Kidney epithelial cell (primary cell): ENCODE results near the gene SEMA5B. TPM values are rescaled to one million over a fixed set of nuclear protein-coding genes. Genes with fewer than 3 reads are reported as not detected.

Experiments used
- DNase-seq: peaks from one replicate; pipeline ENCODE4 v3.0.0-alpha.2; 2010; ENCODE audit warnings: low read depth
- H3K27me3 ChIP-seq: 2 replicates; pipeline ENCODE4 v1.6.0; 2011; ENCODE audit warnings: low read length; ENCODE audit not compliant: control insufficient read depth, insufficient read depth
- H3K36me3 ChIP-seq: 2 replicates; pipeline ENCODE4 v1.5.1; 2011; ENCODE audit warnings: low read length; ENCODE audit not compliant: control insufficient read depth, insufficient read depth
- H3K4me3 ChIP-seq: 2 replicates; pipeline ENCODE4 v1.5.1; 2011; ENCODE audit warnings: low read depth, mild to moderate bottlenecking, control low read depth, low read length
- CTCF ChIP-seq: IDR thresholded peaks from 2 replicates; pipeline ENCODE4 v1.5.1; 2011; ENCODE audit warnings: mild to moderate bottlenecking, moderate library complexity, low read length, control low read depth, inconsistent platforms; ENCODE audit not compliant: insufficient read depth, poor library complexity, severe bottlenecking
- total RNA-seq: library from RNA; depleted of rRNA; stranded (reverse); fragments of >200 nt; gene quantifications from 2 replicates; pipeline ENCODE4 v1.2.3, GENCODE V29; 2015

The SEMA5B gene
- total RNA-seq, 1 donor from 2014 or later = not detected

- Histone ChIP-seq H3K27me3 (peaks cover 42% of the 10 kb centered on the region), H3K36me3 (no peaks in the 10 kb centered on the region), H3K4me3 (no peak overlapping the region)
- DNase-seq = no peak
- no peak for TF ChIP-seq CTCF
These were observed 99.8 kb downstream of the SEMA5B start for GRCh38 chr3:122927726-122928125.

GRCh38 chr3:122926811-122927210 lies 100.8 kb downstream of the SEMA5B start:
- Histone ChIP-seq H3K4me3 (no peak overlapping the region), H3K27me3 (peaks cover 52% of the 10 kb centered on the region), H3K36me3 (no peaks in the 10 kb centered on the region)
- DNase-seq = no peak
- TF ChIP-seq CTCF = no peak

GRCh38 chr3:122926322-122926721 lies 101.2 kb downstream of the SEMA5B start:
- H3K36me3 ChIP-seq = no peaks in the 10 kb centered on the region
- H3K27me3 ChIP-seq = peaks cover 56% of the 10 kb centered on the region
- DNase-seq = no peak
- no peak overlapping the region for H3K4me3 ChIP-seq
- no peak for TF ChIP-seq CTCF

GRCh38 chr3:122925756-122926155 lies 101.8 kb downstream of the SEMA5B start:
- DNase-seq = no peak
- H3K4me3 ChIP-seq = no peak overlapping the region
- no peaks in the 10 kb centered on the region for H3K36me3 ChIP-seq
- TF ChIP-seq CTCF = no peak
- H3K27me3 ChIP-seq = peaks cover 62% of the 10 kb centered on the region

GRCh38 chr3:122924056-122924455 lies 103.5 kb downstream of the SEMA5B start:
- DNase-seq = no peak
- no peak for TF ChIP-seq CTCF
- no peaks in the 10 kb centered on the region for H3K36me3 ChIP-seq
- H3K4me3 ChIP-seq = no peak overlapping the region
- H3K27me3 ChIP-seq = peaks cover 48% of the 10 kb centered on the region

- H3K36me3 ChIP-seq = no peaks in the 10 kb centered on the region
- DNase-seq = no peak
- peaks cover 43% of the 10 kb centered on the region for H3K27me3 ChIP-seq
- TF ChIP-seq CTCF = no peak
- H3K4me3 ChIP-seq = no peak overlapping the region
These were observed 104.0 kb downstream of the SEMA5B start for GRCh38 chr3:122923611-122924010.
